ENCODE measurements around the gene CSMD2. TPM values are rescaled to one million over a fixed set of nuclear protein-coding genes. Genes with fewer than 3 reads are reported as not detected.

The CSMD2 gene
- total RNA-seq, 5 donors from 2014 or later (not counting 1 experiment from before 2014, with no cell fraction given), result 0.03 TPM; not detected in 4

DNA sequence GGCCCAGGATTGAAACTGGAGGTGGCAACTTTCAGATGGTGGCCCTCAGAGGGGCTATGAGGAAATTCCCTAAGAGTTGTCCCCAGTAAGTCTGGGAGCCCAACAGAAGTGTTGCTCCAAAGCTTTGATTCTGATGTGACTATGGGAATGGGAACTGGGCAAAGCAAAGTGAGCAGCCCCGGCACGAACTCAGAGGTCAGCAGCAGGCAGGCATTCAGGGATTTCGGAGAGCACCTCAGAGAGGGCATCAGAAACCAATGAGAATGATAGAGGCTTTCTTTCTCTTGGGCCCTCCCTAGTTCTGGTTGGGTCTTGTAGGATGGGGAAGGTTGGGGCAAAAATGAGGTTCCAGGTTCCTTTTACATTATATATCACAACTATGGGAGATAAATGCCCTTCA, 422.4 kb downstream of the CSMD2 start:
- Histone ChIP-seq H3K4me1 (ENCODE audit: control insufficient read depth in 1 of 2, extremely low read depth in 1 of 2, insufficient read depth in 2 of 2, low read length in 2 of 2) (no peaks in the 10 kb centered on the region), H3K4me3 (ENCODE audit: control insufficient read depth in 1 of 2, extremely low read depth in 1 of 2, low read length in 1 of 2) (no peak overlapping the region), H3K27ac (ENCODE audit: low read length) (no peak overlapping the region), H3K27me3 (replicated peaks in 1 of 2; ENCODE audit: control insufficient read depth in 2 of 2, extremely low read depth in 1 of 2, insufficient read depth in 2 of 2, low read length in 1 of 2) (peaks cover 0 to 10% of the 10 kb centered on the region in 2 experiments), H3K9me3 (no peaks in the 10 kb centered on the region), H3K36me3 (ENCODE audit: control insufficient read depth in 2 of 2, extremely low read depth in 1 of 2, insufficient read depth in 1 of 2, low read length in 1 of 2) (no peaks in the 10 kb centered on the region)
- DNase-seq (no peak), ATAC-seq (replicated peaks in 1 of 4) (no peak)
- H3K27me3 Mint-ChIP-seq, result peaks cover 22% of the 10 kb centered on the region in 2 donors
- H3K4me3 Mint-ChIP-seq, result no peak overlapping the region
- H3K27ac Mint-ChIP-seq, result no peak overlapping the region
- H3K4me1 Mint-ChIP-seq, result no peaks in the 10 kb centered on the region
- no peaks in the 10 kb centered on the region for H3K36me3 Mint-ChIP-seq
- WGBS (ENCODE audit: insufficient coverage), result 90% methylated on average over 2 of the region's 3 CpGs
- ChIA-PET CTCF (no interaction called here), POLR2A (no interaction called here)
- H3K9me3 Mint-ChIP-seq, result no peaks in the 10 kb centered on the region

DNA sequence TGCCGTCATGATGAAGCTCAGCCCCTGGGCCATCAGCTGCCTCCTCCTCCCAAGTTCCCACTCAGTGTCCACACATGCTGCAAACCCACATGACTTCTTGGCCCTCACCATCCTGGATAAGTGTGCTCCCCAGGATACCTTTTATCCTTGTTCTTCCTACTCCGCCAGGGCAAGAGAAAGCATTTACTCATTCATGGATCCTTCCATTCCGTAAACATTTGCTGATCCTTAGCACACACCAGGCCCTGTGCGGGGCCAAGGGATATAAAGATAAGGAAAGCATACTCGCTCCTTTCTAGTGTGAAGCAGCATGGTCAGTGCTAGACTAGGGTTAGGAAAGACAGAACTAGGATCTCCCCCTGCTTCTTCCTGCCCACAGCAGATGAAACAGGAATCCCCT, 423.3 kb downstream of the CSMD2 start:
- DNase-seq (no peak), ATAC-seq (replicated peaks in 1 of 4) (no peak)
- Mint-ChIP-seq H3K9me3 (no peaks in the 10 kb centered on the region), H3K4me1 (no peaks in the 10 kb centered on the region), H3K27me3 (peaks cover 21 to 22% of the 10 kb centered on the region in 2 donors), H3K4me3 (no peak overlapping the region), H3K36me3 (no peaks in the 10 kb centered on the region), H3K27ac (no peak overlapping the region)
- Histone ChIP-seq H3K4me3 (ENCODE audit: control insufficient read depth in 1 of 2, extremely low read depth in 1 of 2, low read length in 1 of 2) (no peak overlapping the region), H3K9me3 (no peaks in the 10 kb centered on the region), H3K4me1 (ENCODE audit: control insufficient read depth in 1 of 2, extremely low read depth in 1 of 2, insufficient read depth in 2 of 2, low read length in 2 of 2) (no peaks in the 10 kb centered on the region), H3K27ac (ENCODE audit: low read length) (no peak overlapping the region), H3K36me3 (ENCODE audit: control insufficient read depth in 2 of 2, extremely low read depth in 1 of 2, insufficient read depth in 1 of 2, low read length in 1 of 2) (no peaks in the 10 kb centered on the region), H3K27me3 (replicated peaks in 1 of 2; ENCODE audit: control insufficient read depth in 2 of 2, extremely low read depth in 1 of 2, insufficient read depth in 2 of 2, low read length in 1 of 2) (peaks cover 0 to 10% of the 10 kb centered on the region in 2 experiments)
- ChIA-PET POLR2A (no interaction called here), CTCF (no interaction called here)
- 100% methylated on average over 1 of the region's 5 CpGs for WGBS (ENCODE audit: insufficient coverage)

DNA sequence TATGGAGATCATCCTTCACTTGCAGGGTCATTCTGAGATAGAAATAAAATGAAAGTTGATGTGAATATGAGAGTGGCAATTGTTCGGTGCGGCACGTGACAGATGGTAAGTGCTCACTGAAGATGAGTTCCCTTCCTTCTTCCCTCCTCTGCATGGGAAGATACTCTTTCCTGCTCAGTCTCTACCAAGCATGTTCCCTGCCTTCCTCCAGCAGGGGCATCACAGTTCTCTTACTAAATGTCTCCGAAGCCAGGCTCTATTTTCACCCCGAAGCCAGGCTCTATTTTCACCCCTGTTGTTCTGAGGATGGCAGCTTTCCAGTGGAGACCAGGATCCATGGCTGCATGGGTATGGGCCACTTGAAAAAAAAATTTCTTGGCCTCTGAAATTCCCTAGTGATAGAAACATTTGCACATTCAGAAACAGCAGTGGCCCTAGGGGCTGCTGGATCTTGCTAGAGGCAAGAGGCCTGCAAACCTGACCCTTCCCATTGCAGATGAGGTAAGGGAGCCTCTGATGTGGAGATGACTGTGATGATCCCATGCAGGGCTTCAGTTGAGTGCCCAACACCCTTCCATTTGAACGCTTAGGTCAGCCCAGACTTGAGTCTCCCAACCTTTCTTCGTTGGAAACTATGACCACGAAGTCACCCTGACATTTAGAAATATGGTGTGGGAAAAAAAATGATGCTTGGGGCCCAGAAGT, 424.8 kb downstream of the CSMD2 start:
- no peak overlapping the region for H3K4me3 Mint-ChIP-seq
- H3K36me3 ChIP-seq (ENCODE audit: control insufficient read depth in 2 of 2, extremely low read depth in 1 of 2, insufficient read depth in 1 of 2, low read length in 1 of 2), result no peaks in the 10 kb centered on the region
- no peaks in the 10 kb centered on the region for H3K4me1 ChIP-seq (ENCODE audit: control insufficient read depth in 1 of 2, extremely low read depth in 1 of 2, insufficient read depth in 2 of 2, low read length in 2 of 2)
- WGBS (ENCODE audit: insufficient coverage), result 51% methylated on average over 2 of the region's 8 CpGs
- no peak overlapping the region for H3K27ac ChIP-seq (ENCODE audit: low read length)
- no peak overlapping the region for H3K4me3 ChIP-seq (ENCODE audit: control insufficient read depth in 1 of 2, extremely low read depth in 1 of 2, low read length in 1 of 2)
- peaks cover 14 to 24% of the 10 kb centered on the region in 2 donors for H3K27me3 Mint-ChIP-seq
- ChIA-PET CTCF (no interaction called here), POLR2A (no interaction called here)
- H3K36me3 Mint-ChIP-seq, result no peaks in the 10 kb centered on the region
- ATAC-seq (replicated peaks in 1 of 4) (no peak), DNase-seq (no peak)
- H3K4me1 Mint-ChIP-seq, result no peaks in the 10 kb centered on the region
- peaks cover 0 to 13% of the 10 kb centered on the region in 2 experiments for H3K27me3 ChIP-seq (replicated peaks in 1 of 2; ENCODE audit: control insufficient read depth in 2 of 2, extremely low read depth in 1 of 2, insufficient read depth in 2 of 2, low read length in 1 of 2)
- H3K27ac Mint-ChIP-seq, result no peak overlapping the region
- no peaks in the 10 kb centered on the region for H3K9me3 Mint-ChIP-seq
- no peaks in the 10 kb centered on the region for H3K9me3 ChIP-seq

DNA sequence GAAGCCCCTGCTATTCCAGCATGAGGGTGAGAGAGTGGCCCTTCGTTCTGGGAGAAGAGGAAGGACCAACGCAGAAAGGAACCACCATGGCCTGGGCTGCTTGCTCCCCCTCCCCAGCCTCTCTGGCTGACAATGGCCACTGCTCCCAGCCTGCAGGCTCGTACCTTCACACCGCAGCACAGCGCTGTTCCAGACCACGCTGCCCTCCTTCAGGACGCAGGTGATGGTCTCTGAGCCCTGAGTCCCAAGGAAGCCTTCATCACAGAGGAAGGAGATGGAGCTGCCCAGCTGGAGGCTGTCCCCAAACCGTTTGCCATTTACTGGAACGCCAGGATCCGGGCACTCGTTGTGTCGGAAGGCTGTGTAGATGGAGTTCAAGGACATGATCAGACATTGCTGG, 426.1 kb downstream of the CSMD2 start:
- Mint-ChIP-seq H3K36me3 (no peaks in the 10 kb centered on the region), H3K4me3 (no peak overlapping the region), H3K27me3 (peaks cover 20 to 28% of the 10 kb centered on the region in 2 donors), H3K4me1 (no peaks in the 10 kb centered on the region), H3K9me3 (no peaks in the 10 kb centered on the region), H3K27ac (no peak overlapping the region)
- WGBS (ENCODE audit: insufficient coverage), result 91% methylated on average over 5 of the region's 12 CpGs
- no peak for ATAC-seq (replicated peaks in 1 of 4)
- Histone ChIP-seq H3K4me1 (ENCODE audit: control insufficient read depth in 1 of 2, extremely low read depth in 1 of 2, insufficient read depth in 2 of 2, low read length in 2 of 2) (no peaks in the 10 kb centered on the region), H3K27me3 (replicated peaks in 1 of 2; ENCODE audit: control insufficient read depth in 2 of 2, extremely low read depth in 1 of 2, insufficient read depth in 2 of 2, low read length in 1 of 2) (peaks cover 0 to 15% of the 10 kb centered on the region in 2 experiments), H3K9me3 (no peaks in the 10 kb centered on the region), H3K36me3 (ENCODE audit: control insufficient read depth in 2 of 2, extremely low read depth in 1 of 2, insufficient read depth in 1 of 2, low read length in 1 of 2) (no peaks in the 10 kb centered on the region), H3K27ac (ENCODE audit: low read length) (no peak overlapping the region), H3K4me3 (ENCODE audit: control insufficient read depth in 1 of 2, extremely low read depth in 1 of 2, low read length in 1 of 2) (no peak overlapping the region)
- POLR2A ChIA-PET, result interaction anchor here in 1 of 2 donors (0.6 kb wide), 1 partner anchor 1738 kb away, joined by 3 read pairs; no protein-coding TSS in a partner anchor
- CTCF ChIA-PET, result no interaction called here
- DNase-seq, result no peak

DNA sequence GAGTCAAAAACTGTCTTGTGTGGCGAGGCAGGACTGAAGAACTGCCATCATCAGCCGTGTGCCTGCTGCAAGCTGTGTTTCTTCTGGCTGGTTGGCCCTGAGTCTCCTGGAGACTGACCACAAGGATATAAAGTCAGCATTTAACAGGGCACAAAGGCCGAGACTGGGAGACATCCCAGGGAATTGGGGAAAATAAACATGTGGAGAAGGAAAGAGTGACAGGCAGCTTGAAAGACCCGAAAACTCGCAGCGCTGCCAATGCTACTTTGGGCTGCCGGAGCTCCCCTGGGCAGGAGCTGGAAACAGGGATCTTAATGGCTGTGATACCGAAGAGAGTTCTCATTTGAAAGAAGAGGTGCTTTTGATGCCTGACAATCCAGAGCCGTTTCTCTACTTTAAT, 426.5 kb downstream of the CSMD2 start:
- peaks cover 0 to 15% of the 10 kb centered on the region in 2 experiments for H3K27me3 ChIP-seq (replicated peaks in 1 of 2; ENCODE audit: control insufficient read depth in 2 of 2, extremely low read depth in 1 of 2, insufficient read depth in 2 of 2, low read length in 1 of 2)
- Mint-ChIP-seq H3K4me3 (no peak overlapping the region), H3K9me3 (no peaks in the 10 kb centered on the region), H3K27me3 (peaks cover 21 to 30% of the 10 kb centered on the region in 2 donors), H3K36me3 (no peaks in the 10 kb centered on the region), H3K4me1 (no peaks in the 10 kb centered on the region), H3K27ac (no peak overlapping the region)
- no peaks in the 10 kb centered on the region for H3K9me3 ChIP-seq
- H3K4me1 ChIP-seq (ENCODE audit: control insufficient read depth in 1 of 2, extremely low read depth in 1 of 2, insufficient read depth in 2 of 2, low read length in 2 of 2), result no peaks in the 10 kb centered on the region
- 72% methylated on average over 7 of the region's 9 CpGs for WGBS (ENCODE audit: insufficient coverage)
- no peaks in the 10 kb centered on the region for H3K36me3 ChIP-seq (ENCODE audit: control insufficient read depth in 2 of 2, extremely low read depth in 1 of 2, insufficient read depth in 1 of 2, low read length in 1 of 2)
- ChIA-PET CTCF (no interaction called here), POLR2A (interaction anchor here in 1 of 2 donors (0.6 kb wide), 1 partner anchor 1738 kb away, joined by 3 read pairs; no protein-coding TSS in a partner anchor)
- no peak overlapping the region for H3K4me3 ChIP-seq (ENCODE audit: control insufficient read depth in 1 of 2, extremely low read depth in 1 of 2, low read length in 1 of 2)
- no peak for DNase-seq
- no peak overlapping the region for H3K27ac ChIP-seq (ENCODE audit: low read length)
- no peak for ATAC-seq (replicated peaks in 1 of 4)

DNA sequence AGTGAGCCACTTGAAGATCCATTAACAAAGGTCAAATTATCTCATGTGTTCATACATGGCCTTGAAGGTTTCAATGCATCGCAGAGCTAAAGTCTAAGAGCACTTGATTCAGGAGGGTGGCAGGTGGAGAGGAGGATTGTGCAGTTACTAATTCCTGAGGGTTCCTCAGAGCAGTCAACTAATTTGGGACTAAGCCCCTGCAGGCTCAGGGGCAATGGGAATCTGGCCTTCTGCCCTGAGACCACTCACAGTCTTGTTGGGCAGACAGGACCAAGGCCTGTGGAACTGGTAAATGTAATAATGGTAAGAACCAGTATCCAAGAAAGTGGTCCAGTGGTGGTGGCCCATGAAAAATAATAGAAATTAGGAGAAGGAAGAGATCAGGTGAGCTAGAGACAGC, 428.5 kb downstream of the CSMD2 start:
- no peak overlapping the region for H3K27ac Mint-ChIP-seq
- H3K4me3 ChIP-seq (ENCODE audit: control insufficient read depth in 1 of 2, extremely low read depth in 1 of 2, low read length in 1 of 2), result no peak overlapping the region
- H3K36me3 Mint-ChIP-seq, result no peaks in the 10 kb centered on the region
- H3K9me3 Mint-ChIP-seq, result no peaks in the 10 kb centered on the region
- no peaks in the 10 kb centered on the region for H3K9me3 ChIP-seq
- H3K27me3 Mint-ChIP-seq, result peaks cover 19 to 22% of the 10 kb centered on the region in 2 donors
- CTCF ChIA-PET, result no interaction called here
- H3K27me3 ChIP-seq (replicated peaks in 1 of 2; ENCODE audit: control insufficient read depth in 2 of 2, extremely low read depth in 1 of 2, insufficient read depth in 2 of 2, low read length in 1 of 2), result peaks cover 0 to 13% of the 10 kb centered on the region in 2 experiments
- whole genome bisulfite sequencing (ENCODE audit: insufficient coverage), result 100% methylated on average over 1 of the region's 1 CpG
- ATAC-seq (replicated peaks in 1 of 4), result no peak
- H3K36me3 ChIP-seq (ENCODE audit: control insufficient read depth in 2 of 2, extremely low read depth in 1 of 2, insufficient read depth in 1 of 2, low read length in 1 of 2), result no peaks in the 10 kb centered on the region
- no peaks in the 10 kb centered on the region for H3K4me1 Mint-ChIP-seq
- H3K4me1 ChIP-seq (ENCODE audit: control insufficient read depth in 1 of 2, extremely low read depth in 1 of 2, insufficient read depth in 2 of 2, low read length in 2 of 2), result no peaks in the 10 kb centered on the region
- H3K27ac ChIP-seq (ENCODE audit: low read length), result no peak overlapping the region
- POLR2A ChIA-PET, result interaction anchor here in 1 of 2 donors (0.6 kb wide), 1 partner anchor 60 kb away, joined by 3 read pairs; no protein-coding TSS in a partner anchor
- no peak overlapping the region for H3K4me3 Mint-ChIP-seq
- DNase-seq, result no peak
